ENCODE results near the gene RBM33. TPM values are rescaled to one million over a fixed set of nuclear protein-coding genes. Genes with fewer than 3 reads are reported as not detected.
A peak's percentile ranks its signal among the peaks of the same experiment; 100 is the strongest.
"Not testable (repeated sequence)": the region's sequence is repeated elsewhere in the genome, so short reads cannot be mapped to it uniquely, and the experiment has no call there.

Gene RBM33, protein sequence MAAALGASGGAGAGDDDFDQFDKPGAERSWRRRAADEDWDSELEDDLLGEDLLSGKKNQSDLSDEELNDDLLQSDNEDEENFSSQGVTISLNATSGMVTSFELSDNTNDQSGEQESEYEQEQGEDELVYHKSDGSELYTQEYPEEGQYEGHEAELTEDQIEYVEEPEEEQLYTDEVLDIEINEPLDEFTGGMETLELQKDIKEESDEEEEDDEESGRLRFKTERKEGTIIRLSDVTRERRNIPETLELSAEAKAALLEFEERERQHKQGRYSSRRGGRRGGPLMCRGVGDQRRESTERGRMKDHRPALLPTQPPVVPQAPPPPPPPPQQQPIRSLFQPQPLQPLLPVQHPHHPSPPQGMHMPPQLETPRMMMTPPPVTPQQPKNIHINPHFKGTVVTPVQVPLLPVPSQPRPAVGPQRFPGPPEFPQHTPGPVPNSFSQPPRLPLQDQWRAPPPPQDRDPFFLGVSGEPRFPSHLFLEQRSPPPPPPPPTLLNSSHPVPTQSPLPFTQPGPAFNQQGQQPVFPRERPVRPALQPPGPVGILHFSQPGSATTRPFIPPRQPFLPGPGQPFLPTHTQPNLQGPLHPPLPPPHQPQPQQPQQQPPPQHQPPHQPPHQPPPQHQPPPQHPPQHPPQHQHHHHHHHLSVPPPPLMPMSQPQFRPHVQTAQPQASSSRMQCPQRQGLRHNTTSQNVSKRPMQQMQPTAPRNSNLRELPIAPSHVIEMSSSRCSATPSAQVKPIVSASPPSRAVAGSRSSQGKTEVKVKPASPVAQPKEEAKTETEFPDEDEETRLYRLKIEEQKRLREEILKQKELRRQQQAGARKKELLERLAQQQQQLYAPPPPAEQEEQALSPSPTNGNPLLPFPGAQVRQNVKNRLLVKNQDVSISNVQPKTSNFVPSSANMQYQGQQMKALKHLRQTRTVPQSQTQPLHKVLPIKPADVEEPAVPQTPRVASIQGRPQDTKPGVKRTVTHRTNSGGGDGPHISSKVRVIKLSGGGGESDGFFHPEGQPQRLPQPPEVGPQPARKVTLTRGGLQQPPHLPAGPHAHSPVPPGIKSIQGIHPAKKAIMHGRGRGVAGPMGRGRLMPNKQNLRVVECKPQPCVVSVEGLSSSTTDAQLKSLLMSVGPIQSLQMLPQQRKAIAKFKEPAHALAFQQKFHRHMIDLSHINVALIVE
- 10 to 100 TPM; 20.4 to 47.6 (median 36.8) TPM for polyA plus RNA-seq (ENCODE audit: insufficient read length in 4 of 4)

- peak; percentile 70 to 88 (median 82) for DNase-seq (ENCODE audit: low read depth in 4 of 4, low spot score in 2 of 4)
Measured at GRCh38 chr7:155644178-155644970, at the start of gene RBM33. RBM33 (plus strand) TSS chr7:155644661; CDS start chr7:155644877, 216 bp downstream.

GRCh38 chr7:155594961-155595366 is 49.5 kb upstream of the RBM33 start:
- DNase-seq (ENCODE audit: low read depth in 4 of 4, low spot score in 2 of 4), result no peak

GRCh38 chr7:155597753-155598140 is 46.7 kb upstream of the RBM33 start:
- no peak for DNase-seq (ENCODE audit: low read depth in 4 of 4, low spot score in 2 of 4)

GRCh38 chr7:155598810-155599210 is 45.7 kb upstream of the RBM33 start:
- peak; percentile 37 to 58 (median 50) for DNase-seq (ENCODE audit: low read depth in 4 of 4, low spot score in 2 of 4)

DNA sequence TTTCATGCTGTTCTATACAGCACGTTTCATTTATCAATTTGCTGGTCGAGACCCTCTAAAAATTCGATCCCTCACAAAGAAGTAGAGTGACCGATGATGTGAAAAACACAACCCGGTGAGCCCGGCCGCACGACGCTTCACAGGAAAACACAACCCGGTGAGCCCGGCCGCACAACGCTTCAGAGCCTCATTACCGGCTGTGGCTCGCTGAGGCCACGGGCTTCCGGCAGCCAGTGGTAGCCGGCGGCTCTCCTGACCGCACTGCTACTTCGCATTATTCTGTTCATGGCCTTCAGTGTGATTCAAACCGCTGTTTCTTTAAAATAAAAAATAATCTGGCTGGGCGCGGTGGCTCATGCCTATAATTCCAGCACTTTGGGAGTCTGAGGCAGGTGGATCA is 42.3 kb upstream of the RBM33 start:
- no peak for DNase-seq (ENCODE audit: low read depth in 4 of 4, low spot score in 2 of 4)

DNA sequence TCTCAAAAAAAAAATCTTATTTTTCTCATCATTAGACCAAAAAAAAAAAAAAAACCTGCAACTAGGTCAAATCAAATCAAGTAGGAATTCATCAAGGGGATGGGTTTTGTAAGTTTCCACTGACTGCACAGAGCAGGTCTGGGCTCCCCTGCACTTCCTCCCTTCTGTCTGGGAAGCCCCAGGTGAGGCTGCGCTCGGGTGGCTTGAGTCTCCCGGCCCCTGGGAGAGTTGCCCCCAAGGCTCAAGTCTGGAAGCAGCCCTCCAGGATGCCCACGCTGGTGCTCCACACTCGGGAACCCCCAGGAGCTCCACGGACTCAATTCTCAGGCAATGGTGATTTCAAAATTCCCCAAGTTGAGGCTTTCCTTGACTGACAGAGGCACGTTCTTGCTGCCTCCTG is 41.7 kb upstream of the RBM33 start:
- no peak for DNase-seq (ENCODE audit: low read depth in 4 of 4, low spot score in 2 of 4)

GRCh38 chr7:155603205-155603857 is 41.1 kb upstream of the RBM33 start:
- DNase-seq (ENCODE audit: low read depth in 4 of 4, low spot score in 2 of 4), result no peak

- DNase-seq (ENCODE audit: low read depth in 4 of 4, low spot score in 2 of 4), result no peak
Measured at GRCh38 chr7:155603858-155604503, 40.5 kb upstream of the RBM33 start.

- DNase-seq (ENCODE audit: low read depth in 4 of 4, low spot score in 2 of 4), result no peak
Measured at GRCh38 chr7:155604504-155604997, 39.9 kb upstream of the RBM33 start.

GRCh38 chr7:155609185-155609584 is 35.3 kb upstream of the RBM33 start:
- no peak for DNase-seq (ENCODE audit: low read depth in 4 of 4, low spot score in 2 of 4)

DNA sequence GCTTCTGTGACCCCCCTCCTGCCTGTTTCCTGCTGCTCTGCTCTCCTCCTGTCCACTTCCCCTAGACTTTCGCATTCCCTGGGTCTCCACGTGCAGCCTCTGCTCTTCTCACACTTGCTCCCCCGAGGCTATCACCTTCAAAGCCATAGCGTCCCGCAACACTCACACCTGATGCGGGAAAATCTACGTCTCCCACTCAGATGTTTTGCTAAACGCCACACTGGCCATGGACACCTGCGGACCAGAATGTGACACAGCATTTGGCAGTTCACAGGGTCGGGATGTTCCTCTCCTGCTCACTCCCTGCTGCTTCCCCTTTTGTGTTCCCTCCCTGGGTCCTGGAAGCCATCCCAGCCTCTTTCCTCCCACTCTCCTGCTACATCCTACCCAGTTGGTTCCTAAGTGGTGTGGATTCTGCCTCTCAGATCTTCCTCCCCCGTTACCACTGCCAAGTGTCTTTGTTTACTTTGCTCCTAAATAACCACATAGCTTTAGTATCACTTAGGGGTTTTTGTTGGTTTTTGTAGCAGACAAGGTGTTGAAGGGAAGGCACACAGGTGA is 33.7 kb upstream of the RBM33 start:
- no peak for DNase-seq (ENCODE audit: low read depth in 4 of 4, low spot score in 2 of 4)

- no peak for DNase-seq (ENCODE audit: low read depth in 4 of 4, low spot score in 2 of 4)
Measured at GRCh38 chr7:155611808-155612447, 32.5 kb upstream of the RBM33 start.

DNA sequence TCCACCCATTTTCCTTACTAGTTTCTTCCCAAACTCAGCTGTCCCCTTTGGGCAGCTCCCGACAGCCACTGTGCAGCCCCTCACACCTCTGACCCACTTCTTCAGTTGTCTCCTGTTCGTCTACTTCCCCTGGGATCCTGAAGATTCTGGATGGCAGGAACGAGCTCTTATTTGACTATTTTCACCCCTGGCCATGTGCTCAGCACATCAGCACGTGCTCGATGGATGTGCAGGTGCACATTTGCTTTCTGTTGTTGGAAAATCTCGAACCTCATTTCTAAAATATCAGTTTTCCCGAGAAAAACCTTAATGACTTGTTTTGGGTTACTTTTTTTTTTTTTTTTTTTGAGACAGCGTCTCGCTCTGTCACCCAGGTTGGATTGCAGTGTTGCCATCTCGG is 31.8 kb upstream of the RBM33 start:
- DNase-seq (ENCODE audit: low read depth in 4 of 4, low spot score in 2 of 4), result no peak

GRCh38 chr7:155615085-155615484 is 29.4 kb upstream of the RBM33 start:
- DNase-seq (ENCODE audit: low read depth in 4 of 4, low spot score in 2 of 4), result not testable (repeated sequence)

- DNase-seq (ENCODE audit: low read depth in 4 of 4, low spot score in 2 of 4), result no peak
Measured at GRCh38 chr7:155618708-155619633, 25.5 kb upstream of the RBM33 start.

DNA sequence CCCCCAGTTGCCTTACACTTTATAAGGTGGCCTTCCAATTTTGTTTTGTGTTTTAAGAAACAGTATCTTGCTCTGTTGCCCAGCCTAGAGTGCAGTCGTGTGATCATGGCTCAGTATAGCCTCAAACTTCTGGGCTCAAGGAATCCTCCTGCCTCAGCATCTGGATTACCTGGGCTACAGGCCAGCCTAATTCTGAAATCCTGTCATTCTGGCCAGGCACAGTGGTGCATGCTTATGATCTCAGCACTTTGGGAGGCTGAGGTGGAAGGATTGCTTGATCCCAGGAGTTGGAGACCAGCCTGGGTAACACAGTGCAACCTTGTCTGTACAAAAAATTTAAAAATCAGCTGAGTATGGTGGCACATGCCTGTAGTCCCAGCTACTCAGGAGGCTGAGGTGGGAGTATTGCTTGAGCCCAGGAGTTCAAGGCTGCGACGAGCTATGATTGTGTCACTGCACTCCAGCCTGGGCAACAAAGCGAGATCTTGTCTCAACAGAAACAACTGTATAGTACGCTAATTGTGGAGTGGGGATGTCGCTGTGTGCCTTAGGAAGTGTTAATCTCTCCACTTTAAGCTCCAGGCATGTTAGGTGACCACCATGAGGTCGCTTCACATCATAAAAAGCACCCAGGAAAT is 24.7 kb upstream of the RBM33 start:
- DNase-seq (ENCODE audit: low read depth in 4 of 4, low spot score in 2 of 4), result no peak

GRCh38 chr7:155620497-155620896 is 24.0 kb upstream of the RBM33 start:
- no peak for DNase-seq (ENCODE audit: low read depth in 4 of 4, low spot score in 2 of 4)
